ENCODE results near the gene CHTF8.
"Not testable (repeated sequence)": the region's sequence is repeated elsewhere in the genome, so short reads cannot be mapped to it uniquely, and the experiment has no call there.

The CHTF8 gene

DNA sequence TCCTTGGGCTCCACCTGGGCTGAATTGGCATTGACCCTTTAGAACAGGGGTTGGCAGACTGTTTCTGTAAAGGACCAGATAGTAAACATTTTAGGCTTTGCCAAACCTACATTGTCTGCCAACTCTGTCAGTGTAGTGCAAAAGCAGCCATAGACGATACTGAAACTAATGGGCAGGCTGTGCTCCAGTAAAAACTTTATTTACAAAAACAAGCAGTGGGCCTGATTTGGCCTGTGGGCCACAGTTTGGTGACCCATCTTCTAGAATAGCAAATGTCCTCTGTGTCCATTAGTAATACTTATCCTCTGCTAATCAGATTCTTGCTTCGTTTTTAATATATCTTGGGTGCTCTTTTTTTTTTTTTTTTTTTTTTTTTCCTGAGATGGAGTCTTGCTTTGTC is 6.2 kb upstream of the CHTF8 start:
- DNase-seq (ENCODE audit: low read depth, low spot score) = no peak

GRCh38 chr16:69133373-69133954 is 1.1 kb upstream of the CHTF8 start:
- no peak for DNase-seq (ENCODE audit: low read depth, low spot score)

DNA sequence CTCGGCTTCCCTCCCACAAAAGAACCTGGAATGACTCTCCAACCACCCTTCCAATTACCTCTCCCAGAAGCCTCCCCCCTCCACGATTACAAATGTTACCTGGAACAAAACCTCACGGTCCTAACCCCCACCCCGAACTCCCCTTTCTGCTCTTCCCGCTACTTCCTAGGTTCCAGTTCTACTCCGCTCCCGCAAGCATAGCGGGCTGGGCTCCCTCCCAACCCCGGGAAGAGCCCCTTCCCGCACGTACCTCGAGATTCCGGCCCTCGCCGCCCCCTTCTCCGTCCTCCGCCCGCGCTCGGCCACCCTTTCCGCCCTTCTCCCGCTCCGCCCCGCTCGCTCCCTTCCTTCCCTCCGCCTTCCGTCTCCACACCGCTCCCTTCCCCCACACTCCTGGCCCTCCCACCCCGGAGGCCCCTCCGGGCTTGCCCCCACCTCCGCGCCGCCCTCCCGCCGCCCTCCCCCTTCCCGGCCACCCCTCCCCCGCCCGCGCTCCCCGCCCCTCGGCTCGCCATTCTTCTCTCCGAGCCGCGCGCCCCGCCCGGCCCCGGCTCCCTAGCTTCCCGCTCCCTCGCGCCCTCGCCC is 457 bp downstream of the CHTF8 start:
- no peak for DNase-seq (ENCODE audit: low read depth, low spot score)

GRCh38 chr16:69131167-69131838 is 1.1 kb downstream of the CHTF8 start:
- DNase-seq (ENCODE audit: low read depth, low spot score) = no peak

- DNase-seq (ENCODE audit: low read depth, low spot score) = no peak
These were observed 1.9 kb downstream of the CHTF8 start for GRCh38 chr16:69130461-69130860.

- no peak for DNase-seq (ENCODE audit: low read depth, low spot score)
These were observed 4.3 kb downstream of the CHTF8 start for GRCh38 chr16:69127966-69128510.

DNA sequence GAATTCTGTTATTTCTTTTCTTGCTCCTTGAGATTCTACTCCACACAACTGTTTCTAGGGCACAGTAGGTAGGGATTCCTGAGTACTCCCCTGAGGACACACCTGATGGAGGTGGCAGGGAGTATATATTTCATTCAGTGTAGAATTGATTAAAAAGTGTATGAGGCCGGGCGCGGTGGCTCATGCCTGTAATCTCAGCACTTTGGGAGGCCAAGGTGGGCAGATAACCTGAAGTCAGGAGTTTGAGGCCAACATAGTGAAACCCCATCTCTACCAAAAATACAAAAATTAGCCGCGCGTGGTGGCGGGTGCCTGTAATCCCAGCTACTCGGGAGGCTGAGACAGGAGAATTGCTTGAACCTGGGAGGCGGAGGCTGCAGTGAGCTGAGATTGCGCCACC is 5.6 kb downstream of the CHTF8 start:
- DNase-seq (ENCODE audit: low read depth, low spot score) = not testable (repeated sequence)

DNA sequence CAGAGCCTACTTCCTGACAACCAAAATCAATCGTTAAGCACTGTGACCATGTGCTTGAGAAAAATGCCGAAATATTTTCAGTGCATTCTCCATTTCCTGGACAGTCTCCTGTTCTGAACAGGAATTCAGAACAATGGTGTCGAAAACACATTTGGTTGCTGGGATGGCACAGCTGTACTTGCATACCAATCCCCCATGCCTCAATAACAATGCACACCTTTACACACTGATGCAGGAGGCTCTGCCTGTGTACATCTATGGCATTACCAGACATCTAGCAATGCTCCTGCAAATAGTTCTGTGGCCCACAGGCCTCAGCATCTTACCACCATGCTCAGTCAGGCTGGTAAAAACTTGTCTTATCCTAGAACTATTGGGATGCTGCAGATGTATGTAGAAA is 6.2 kb downstream of the CHTF8 start:
- no peak for DNase-seq (ENCODE audit: low read depth, low spot score)

DNA sequence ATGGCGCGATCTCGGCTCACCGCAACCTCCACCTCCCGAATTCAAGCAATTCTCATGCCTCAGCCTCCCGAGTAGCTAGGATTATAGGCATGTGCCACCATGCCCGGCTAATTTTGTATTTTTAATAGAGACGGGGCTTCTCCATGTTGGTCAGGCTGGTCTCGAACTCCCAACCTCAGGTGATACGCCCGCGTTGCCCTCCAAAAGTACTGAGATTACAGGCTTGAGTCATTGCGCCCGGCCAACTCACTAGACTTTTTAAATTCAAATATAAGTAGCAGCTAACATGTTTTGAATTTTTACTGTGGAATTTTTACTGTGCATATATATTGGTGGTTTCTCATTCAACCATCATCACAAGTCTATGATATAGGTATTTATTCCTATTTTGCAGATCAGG is 7.4 kb downstream of the CHTF8 start:
- not testable (repeated sequence) for DNase-seq (ENCODE audit: low read depth, low spot score)

DNA sequence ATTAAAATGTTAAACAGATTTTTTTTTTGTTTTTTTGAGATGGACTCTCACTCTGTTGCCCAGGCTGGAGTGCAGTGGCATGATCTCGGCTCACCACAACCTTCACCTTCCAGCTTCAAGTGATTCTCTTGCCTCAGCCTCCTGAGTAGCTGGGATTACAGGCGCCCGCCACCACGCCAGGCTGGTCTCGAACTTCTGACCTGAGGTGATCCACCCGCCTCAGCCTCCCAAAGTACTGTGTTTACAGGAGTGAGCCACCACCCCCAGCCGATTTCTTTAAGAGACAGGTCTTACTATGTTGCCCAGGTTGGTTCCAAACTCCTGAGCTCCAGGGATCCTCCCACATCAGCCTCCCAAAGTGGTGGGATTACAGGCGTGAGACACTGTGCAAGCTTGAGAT is 8.0 kb downstream of the CHTF8 start:
- DNase-seq (ENCODE audit: low read depth, low spot score) = not testable (repeated sequence)

DNA sequence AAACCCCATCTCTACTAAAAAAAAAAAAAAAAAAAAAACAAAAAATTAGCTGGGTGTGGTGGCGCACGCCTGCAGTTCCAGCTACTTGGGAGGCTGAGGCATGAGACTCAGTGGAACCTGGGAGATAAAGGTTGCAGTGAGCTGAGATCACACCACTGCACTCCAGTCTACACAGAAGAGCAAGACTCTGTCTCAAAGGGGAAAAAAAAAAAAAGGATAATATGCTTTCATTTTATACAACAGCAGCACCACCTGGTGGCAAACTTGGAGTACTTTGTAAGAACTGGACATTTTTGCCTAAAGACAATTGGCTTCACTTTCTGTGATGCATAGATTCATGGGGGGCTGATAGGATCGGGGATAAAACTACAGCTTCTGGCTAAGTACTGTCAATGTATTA is 8.5 kb downstream of the CHTF8 start:
- no peak for DNase-seq (ENCODE audit: low read depth, low spot score)

GRCh38 chr16:69120096-69120664 is 12.2 kb downstream of the CHTF8 start:
- no peak for DNase-seq (ENCODE audit: low read depth, low spot score)

DNA sequence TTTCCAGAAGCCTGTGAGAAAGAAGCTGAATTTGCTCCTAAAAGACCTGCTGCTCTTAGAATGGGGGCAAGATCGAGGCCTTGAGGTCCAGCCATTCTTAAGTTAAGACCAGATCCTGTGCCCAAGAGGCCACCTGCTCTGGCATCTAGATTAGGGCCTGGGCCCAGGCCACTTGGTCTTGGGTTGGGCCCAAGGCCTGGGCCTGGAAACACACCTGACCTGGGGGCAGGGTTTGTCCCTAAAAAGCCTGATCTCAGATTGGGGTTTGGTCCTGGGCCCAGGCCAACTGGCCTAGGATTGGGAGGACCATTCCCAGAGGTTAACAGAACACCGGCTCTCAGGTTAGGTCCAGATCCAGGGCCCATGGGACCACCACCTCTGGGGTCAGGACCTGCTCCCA is 12.9 kb downstream of the CHTF8 start:
- DNase-seq (ENCODE audit: low read depth, low spot score) = no peak

DNA sequence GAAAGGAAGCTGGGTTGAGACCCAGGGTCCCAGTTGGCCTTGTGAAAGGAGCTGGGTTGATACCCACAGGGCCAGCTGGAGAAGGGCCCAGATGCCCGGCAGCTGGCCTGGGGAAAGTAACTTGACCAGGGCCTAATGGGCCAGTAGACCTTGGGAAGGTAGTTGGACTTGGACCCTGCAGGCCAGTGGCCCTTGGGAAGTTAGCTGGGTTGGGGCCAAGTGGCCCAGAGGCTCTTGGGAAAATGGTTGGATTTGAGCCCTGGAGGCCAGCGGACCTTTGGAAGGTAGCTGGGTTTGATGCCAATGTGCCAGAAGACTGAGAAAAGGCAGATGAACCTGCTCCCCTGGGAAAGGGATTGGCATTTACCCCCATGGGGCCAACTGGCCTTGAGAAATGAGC is 13.4 kb downstream of the CHTF8 start:
- no peak for DNase-seq (ENCODE audit: low read depth, low spot score)

- no peak for DNase-seq (ENCODE audit: low read depth, low spot score)
These were observed 13.9 kb downstream of the CHTF8 start for GRCh38 chr16:69118468-69118867.

DNA sequence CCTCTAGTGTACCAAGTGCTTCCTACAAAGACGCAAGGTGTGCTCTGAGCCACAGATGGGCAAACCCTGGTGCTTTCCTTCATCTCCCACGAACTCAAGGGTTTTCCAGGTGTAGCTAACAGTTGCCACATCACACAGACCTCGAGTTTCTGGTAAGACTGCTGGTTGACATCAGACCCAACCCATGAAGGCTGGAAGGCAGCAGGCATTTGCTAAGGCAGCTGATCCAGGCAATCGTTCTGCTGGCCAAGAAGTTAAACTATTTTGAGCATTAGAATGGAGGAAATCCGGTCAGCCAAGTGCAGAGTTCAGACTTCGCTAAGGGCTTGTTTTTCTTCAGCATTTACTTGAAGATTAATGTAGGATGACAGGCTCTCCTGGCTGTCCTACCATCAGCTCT is 15.5 kb downstream of the CHTF8 start:
- DNase-seq (ENCODE audit: low read depth, low spot score) = no peak

DNA sequence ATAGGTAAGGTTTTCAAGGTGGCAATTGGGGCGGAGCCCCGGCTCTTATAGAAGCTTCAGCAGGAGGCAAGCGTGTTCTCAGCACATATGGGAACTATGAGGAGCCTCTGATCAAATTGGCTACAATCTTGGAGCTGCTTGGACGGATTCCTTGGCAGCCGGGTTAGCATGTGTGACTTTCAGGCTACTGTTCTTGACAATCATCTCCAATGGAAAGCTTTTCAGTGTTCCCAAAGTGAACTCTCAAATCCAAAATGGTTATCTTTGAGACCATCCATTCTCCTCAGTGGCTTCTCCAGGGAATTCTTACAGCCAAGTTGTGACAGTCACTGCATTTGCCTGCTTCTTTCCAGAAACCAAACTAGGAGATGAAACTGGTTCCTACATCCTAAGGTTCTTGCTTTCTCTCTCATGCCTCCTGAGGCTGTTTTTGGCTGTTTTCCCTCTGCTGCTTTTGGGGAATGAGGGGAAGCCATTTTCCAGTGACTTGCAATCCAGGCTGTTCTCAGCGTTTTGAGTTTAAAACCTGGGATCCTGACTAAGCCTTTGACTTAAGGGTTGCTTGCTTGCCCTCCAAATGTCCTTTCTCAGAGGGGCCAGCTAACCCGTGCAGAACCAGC is 16.0 kb downstream of the CHTF8 start:
- DNase-seq (ENCODE audit: low read depth, low spot score) = no peak

DNA sequence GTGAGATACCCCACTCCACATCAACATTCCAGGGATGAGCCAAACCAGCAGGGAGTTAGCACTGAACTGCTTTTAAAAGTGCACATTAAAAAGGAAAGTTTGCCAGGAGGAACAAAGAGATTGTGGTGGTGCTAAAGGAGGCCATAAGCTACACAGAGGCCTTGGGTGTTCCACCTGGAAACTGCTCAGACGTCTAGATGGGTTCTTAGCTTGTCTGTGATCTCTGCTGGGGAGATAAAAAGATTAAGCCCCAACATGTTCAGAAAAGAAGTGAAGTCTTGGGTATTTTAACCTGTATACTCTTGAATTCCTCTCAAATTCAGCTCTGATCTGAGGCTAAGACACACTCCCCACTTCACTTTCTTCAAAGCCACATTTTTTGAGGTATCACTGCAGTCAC is 16.6 kb downstream of the CHTF8 start:
- no peak for DNase-seq (ENCODE audit: low read depth, low spot score)

GRCh38 chr16:69115361-69115760 is 17.0 kb downstream of the CHTF8 start:
- no peak for DNase-seq (ENCODE audit: low read depth, low spot score)

DNA sequence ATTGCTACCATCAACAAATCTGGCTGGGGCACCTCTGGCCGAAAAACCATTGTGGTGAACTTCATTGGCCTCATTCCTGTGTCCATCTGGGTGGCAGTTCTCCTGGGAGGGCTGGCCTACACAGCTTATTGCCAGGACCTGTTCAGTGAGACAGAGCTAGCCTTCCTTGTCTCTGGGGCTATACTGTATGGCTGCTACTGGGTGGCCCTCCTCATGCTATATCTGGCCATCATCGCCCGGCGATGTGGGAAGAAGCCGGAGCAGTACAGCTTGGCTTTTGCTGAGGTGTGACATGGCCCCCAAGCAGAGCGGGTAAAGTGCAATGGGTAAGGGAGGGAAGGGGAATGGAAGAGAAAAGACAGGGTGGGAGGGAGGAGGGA is 17.4 kb downstream of the CHTF8 start:
- no peak for DNase-seq (ENCODE audit: low read depth, low spot score)

GRCh38 chr16:69114346-69114975 is 17.9 kb downstream of the CHTF8 start:
- DNase-seq (ENCODE audit: low read depth, low spot score) = no peak

- no peak for DNase-seq (ENCODE audit: low read depth, low spot score)
These were observed 19.2 kb downstream of the CHTF8 start for GRCh38 chr16:69113216-69113615.

Measured in brain pericyte (primary cell).